SK-N-SH (cell line): ENCODE measurements around the gene QSOX2.

ENCODE experiments used
- EP300 ChIP-seq, 2 experiments: IDR thresholded peaks; 2 replicates each; pipeline versions ENCODE4 v1.4.0 to v1.6.1; 2012; ENCODE audit warnings: borderline replicate concordance in 1 of 2, low read depth in 1 of 2, low read length in 1 of 2
- EZH2phosphoT487 ChIP-seq: fragments of 200-600 bp; sonication (generic); IDR thresholded peaks from 2 replicates; pipeline ENCODE4 v1.6.1; 2017; ENCODE audit warnings: low read depth, mixed run types, mild to moderate bottlenecking, antibody characterized with exemption, moderate library complexity, borderline replicate concordance
- FOXM1 ChIP-seq: IDR thresholded peaks from 2 replicates; pipeline ENCODE4 v1.4.0; 2012; ENCODE audit warnings: low read depth, mild to moderate bottlenecking
- MXI1 ChIP-seq: IDR thresholded peaks from 2 replicates; pipeline ENCODE4 v1.6.1; 2012; ENCODE audit warnings: mild to moderate bottlenecking, low read depth, low read length, improper control_type of control experiment
- POLR2AphosphoS5 ChIP-seq: IDR thresholded peaks from 2 replicates; pipeline ENCODE4 v1.6.1; 2012; ENCODE audit warnings: low read depth, low read length
- RAD21 ChIP-seq: IDR thresholded peaks from 2 replicates; pipeline ENCODE4 v1.6.1; 2012; ENCODE audit warnings: mild to moderate bottlenecking, low read length
- RXRA ChIP-seq: IDR thresholded peaks from 2 replicates; pipeline ENCODE4 v1.4.0; 2012; ENCODE audit warnings: low read depth, mild to moderate bottlenecking, borderline replicate concordance
- SIN3A ChIP-seq: IDR thresholded peaks from 2 replicates; pipeline ENCODE4 v1.6.1; 2012; ENCODE audit warnings: low read depth, mild to moderate bottlenecking, low read length, moderate library complexity, borderline replicate concordance
- TCF12 ChIP-seq: IDR thresholded peaks from 2 replicates; pipeline ENCODE4 v1.4.0; 2012
- YY1 ChIP-seq: IDR thresholded peaks from 2 replicates; pipeline ENCODE4 v1.4.0; 2012; ENCODE audit warnings: low read depth, mild to moderate bottlenecking
- TF ChIP-seq, protein P1 (sequence below): fragments of 200-600 bp; sonication (generic); IDR thresholded peaks from 2 replicates; pipeline ENCODE4 v1.6.1; 2017; ENCODE audit warnings: antibody characterized with exemption, mild to moderate bottlenecking, moderate library complexity
- TF ChIP-seq, protein P2 (sequence below): IDR thresholded peaks from 2 replicates; pipeline ENCODE4 v1.4.0; 2012; ENCODE audit warnings: low read depth, borderline replicate concordance
- TF ChIP-seq, protein P3 (sequence below): fragments of 150-350 bp; IDR thresholded peaks from 2 replicates; pipeline ENCODE4 v1.6.1; 2016; ENCODE audit warnings: mild to moderate bottlenecking, low read depth, low read length

DNA sequence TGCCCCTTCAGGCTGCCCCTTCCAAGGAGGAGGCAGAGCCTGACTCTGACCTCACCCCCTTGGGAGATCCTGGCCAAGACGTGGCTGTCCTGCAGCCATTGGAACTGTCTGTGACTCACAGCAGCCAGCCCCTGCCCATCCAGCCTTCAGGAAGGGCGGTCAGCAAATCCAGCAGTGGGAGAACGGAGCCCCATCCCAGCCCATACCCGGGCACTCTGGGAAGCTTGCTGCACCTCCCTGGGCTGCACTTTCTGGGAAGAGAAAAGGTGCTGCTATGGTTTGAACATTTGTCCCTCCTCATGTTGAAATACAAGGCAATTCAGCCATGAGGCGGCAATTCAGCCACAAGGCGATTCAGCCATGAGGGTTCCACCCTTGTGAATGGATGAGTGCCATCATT lies 33.9 kb upstream of the QSOX2 start:
- TF ChIP-seq, protein P1, sequence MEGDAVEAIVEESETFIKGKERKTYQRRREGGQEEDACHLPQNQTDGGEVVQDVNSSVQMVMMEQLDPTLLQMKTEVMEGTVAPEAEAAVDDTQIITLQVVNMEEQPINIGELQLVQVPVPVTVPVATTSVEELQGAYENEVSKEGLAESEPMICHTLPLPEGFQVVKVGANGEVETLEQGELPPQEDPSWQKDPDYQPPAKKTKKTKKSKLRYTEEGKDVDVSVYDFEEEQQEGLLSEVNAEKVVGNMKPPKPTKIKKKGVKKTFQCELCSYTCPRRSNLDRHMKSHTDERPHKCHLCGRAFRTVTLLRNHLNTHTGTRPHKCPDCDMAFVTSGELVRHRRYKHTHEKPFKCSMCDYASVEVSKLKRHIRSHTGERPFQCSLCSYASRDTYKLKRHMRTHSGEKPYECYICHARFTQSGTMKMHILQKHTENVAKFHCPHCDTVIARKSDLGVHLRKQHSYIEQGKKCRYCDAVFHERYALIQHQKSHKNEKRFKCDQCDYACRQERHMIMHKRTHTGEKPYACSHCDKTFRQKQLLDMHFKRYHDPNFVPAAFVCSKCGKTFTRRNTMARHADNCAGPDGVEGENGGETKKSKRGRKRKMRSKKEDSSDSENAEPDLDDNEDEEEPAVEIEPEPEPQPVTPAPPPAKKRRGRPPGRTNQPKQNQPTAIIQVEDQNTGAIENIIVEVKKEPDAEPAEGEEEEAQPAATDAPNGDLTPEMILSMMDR: no peak
- TF ChIP-seq SIN3A (no peak), TCF12 (no peak), MXI1 (no peak), RAD21 (no peak), EP300 (IDR thresholded peaks at IDR 0.05; ENCODE audit: borderline replicate concordance in 1 of 2, low read depth in 1 of 2, low read length in 1 of 2) (no peak), RXRA (no peak), YY1 (no peak), EZH2phosphoT487 (no peak), FOXM1 (no peak), POLR2AphosphoS5 (no peak)
- TF ChIP-seq, protein P2, sequence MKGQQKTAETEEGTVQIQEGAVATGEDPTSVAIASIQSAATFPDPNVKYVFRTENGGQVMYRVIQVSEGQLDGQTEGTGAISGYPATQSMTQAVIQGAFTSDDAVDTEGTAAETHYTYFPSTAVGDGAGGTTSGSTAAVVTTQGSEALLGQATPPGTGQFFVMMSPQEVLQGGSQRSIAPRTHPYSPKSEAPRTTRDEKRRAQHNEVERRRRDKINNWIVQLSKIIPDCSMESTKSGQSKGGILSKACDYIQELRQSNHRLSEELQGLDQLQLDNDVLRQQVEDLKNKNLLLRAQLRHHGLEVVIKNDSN: no peak
- TF ChIP-seq, protein P3, sequence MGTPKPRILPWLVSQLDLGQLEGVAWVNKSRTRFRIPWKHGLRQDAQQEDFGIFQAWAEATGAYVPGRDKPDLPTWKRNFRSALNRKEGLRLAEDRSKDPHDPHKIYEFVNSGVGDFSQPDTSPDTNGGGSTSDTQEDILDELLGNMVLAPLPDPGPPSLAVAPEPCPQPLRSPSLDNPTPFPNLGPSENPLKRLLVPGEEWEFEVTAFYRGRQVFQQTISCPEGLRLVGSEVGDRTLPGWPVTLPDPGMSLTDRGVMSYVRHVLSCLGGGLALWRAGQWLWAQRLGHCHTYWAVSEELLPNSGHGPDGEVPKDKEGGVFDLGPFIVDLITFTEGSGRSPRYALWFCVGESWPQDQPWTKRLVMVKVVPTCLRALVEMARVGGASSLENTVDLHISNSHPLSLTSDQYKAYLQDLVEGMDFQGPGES: no peak
